ENCODE results near the gene DNAI7. TPM values are rescaled to one million over a fixed set of nuclear protein-coding genes. Genes with fewer than 3 reads are reported as not detected.

DNAI7 gene
- total RNA-seq, 4 donors from 2014 or later, result 0.47 to 3.5 (median 0.56) TPM; not detected in 1

- DNase-seq (ENCODE audit: low spot score), result no peak
- ATAC-seq (ENCODE audit: low FRiP score), result no peak
- no peak for TF ChIP-seq CTCF (IDR thresholded peaks at IDR 0.05)
These were observed 87.0 kb downstream of the DNAI7 start for GRCh38 chr12:25107920-25108319.

GRCh38 chr12:25106818-25107217 lies 88.1 kb downstream of the DNAI7 start:
- DNase-seq (ENCODE audit: low spot score) (no peak), ATAC-seq (ENCODE audit: low FRiP score) (no peak)
- no peak for TF ChIP-seq CTCF (IDR thresholded peaks at IDR 0.05)

- ATAC-seq (ENCODE audit: low FRiP score), result no peak
- TF ChIP-seq CTCF (IDR thresholded peaks at IDR 0.05), result no peak
- DNase-seq (ENCODE audit: low spot score), result no peak
These were observed 92.6 kb downstream of the DNAI7 start for GRCh38 chr12:25102402-25102801.

GRCh38 chr12:25101092-25101445 lies 93.9 kb downstream of the DNAI7 start:
- no peak for TF ChIP-seq CTCF (IDR thresholded peaks at IDR 0.05)
- ATAC-seq (ENCODE audit: low FRiP score), result no peak
- no peak for DNase-seq (ENCODE audit: low spot score)

- no peak for DNase-seq (ENCODE audit: low spot score)
- TF ChIP-seq CTCF (IDR thresholded peaks at IDR 0.05), result no peak
- ATAC-seq (ENCODE audit: low FRiP score), result no peak
These were observed 94.5 kb downstream of the DNAI7 start for GRCh38 chr12:25100194-25101091.

GRCh38 chr12:25099010-25099409 lies 96.0 kb downstream of the DNAI7 start:
- DNase-seq (ENCODE audit: low spot score) (no peak), ATAC-seq (ENCODE audit: low FRiP score) (no peak)
- TF ChIP-seq CTCF (IDR thresholded peaks at IDR 0.05), result no peak

- DNase-seq (ENCODE audit: low spot score), result no peak
- no peak for ATAC-seq (ENCODE audit: low FRiP score)
- TF ChIP-seq CTCF (IDR thresholded peaks at IDR 0.05), result no peak
These were observed 105.2 kb downstream of the DNAI7 start for GRCh38 chr12:25089738-25090137.

Data from omental fat pad (tissue), 4 donors.